Fibroblast of mammary gland (primary cell): ENCODE measurements around the gene DLST.

Source experiments
- DNase-seq: peaks from one replicate; pipeline ENCODE4 v3.0.0-alpha.2; 2010; ENCODE audit warnings: low read depth
- H3K4me3 ChIP-seq: 2 replicates; pipeline ENCODE4 v1.5.1; 2011; ENCODE audit warnings: low read depth, mild to moderate bottlenecking, low read length, moderate library complexity; ENCODE audit not compliant: control insufficient read depth
- TF ChIP-seq, protein P1 (sequence below): conservative IDR thresholded peaks from 2 replicates; pipeline ENCODE4 v1.5.1; 2011; ENCODE audit warnings: low read depth, low read length, inconsistent platforms; ENCODE audit not compliant: control insufficient read depth, insufficient read depth

DLST gene

DNA sequence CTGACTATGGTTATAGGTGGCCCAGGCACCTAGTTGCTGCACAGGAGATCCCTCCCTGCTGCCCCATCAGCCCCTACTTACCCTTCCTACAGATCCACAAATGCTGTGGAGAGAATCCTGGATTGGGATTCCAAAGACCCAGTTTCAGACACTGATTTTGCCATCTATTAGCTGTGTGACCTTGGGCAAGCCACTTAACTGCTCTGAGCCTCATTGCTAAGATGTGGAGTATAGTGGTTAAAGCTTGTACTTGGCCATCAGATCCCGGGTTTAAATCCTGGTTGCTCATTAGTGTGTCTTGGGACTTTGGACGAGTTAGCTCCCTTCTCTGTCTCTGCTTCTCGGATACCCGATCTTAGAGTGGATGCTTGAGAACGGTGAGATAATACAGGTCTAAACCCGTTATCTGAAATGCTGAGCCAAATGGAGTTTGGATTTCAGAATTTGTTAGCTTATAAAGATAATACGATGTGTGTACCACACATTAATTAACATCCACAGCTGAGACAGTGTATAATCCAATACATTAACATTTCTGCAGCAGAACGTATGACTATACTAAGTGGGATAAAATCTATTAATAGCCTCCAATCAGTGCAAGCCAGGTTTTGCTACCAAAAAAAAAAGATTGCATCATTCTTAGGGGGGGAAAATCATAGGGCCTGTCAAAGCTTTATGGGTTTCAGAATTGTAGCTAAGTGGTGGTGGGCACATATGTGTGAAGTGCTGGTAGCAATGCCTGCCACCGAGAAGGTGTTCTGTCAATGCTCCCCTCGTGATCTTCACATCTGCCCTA, 21.8 kb upstream of the DLST start:
- TF ChIP-seq, protein P1, sequence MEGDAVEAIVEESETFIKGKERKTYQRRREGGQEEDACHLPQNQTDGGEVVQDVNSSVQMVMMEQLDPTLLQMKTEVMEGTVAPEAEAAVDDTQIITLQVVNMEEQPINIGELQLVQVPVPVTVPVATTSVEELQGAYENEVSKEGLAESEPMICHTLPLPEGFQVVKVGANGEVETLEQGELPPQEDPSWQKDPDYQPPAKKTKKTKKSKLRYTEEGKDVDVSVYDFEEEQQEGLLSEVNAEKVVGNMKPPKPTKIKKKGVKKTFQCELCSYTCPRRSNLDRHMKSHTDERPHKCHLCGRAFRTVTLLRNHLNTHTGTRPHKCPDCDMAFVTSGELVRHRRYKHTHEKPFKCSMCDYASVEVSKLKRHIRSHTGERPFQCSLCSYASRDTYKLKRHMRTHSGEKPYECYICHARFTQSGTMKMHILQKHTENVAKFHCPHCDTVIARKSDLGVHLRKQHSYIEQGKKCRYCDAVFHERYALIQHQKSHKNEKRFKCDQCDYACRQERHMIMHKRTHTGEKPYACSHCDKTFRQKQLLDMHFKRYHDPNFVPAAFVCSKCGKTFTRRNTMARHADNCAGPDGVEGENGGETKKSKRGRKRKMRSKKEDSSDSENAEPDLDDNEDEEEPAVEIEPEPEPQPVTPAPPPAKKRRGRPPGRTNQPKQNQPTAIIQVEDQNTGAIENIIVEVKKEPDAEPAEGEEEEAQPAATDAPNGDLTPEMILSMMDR = no peak
- H3K4me3 ChIP-seq = no peak overlapping the region
- no peak for DNase-seq

DNA sequence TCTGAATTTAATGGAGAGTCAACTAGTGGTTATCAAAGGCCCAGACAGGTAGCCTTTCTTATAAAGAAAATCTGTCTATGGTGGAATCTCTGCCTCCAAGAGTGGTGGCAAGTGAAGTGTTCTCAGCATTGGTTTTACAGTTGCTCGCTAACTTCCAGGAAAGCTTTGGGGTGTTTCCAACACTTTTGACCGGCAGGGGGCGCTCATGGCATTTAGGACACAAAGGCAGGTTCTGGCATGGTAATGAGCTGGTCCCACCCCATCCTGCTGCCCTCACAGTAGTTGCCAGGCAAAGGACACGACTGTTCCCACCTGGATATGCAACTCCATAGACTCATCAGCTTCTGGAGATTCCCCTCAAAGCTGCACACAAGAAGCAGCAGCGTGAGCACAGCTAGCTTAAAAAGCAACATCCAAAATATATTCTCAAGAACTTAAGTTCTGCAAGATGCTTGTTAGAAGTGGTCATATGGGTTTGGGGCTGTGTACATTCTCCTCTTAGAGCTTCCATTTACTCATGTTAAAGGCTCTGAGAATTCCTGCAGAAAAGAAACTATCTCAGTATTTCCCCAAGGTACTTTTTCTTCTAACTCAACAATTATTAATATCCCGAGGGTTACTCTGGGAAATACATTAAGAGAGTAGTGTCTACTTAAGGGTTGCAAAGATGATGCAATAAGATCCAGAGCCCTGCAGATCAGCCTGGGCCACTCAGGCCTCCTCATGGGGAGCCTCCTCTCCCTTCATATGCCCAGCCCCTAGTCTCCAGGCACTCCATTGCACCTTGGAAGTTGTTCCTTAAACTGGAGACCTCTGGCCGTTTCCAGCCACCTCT, 20.6 kb upstream of the DLST start:
- DNase-seq = peak; percentile 83
- TF ChIP-seq, protein P1 = peak; percentile 86
- H3K4me3 ChIP-seq = no peak overlapping the region

DNA sequence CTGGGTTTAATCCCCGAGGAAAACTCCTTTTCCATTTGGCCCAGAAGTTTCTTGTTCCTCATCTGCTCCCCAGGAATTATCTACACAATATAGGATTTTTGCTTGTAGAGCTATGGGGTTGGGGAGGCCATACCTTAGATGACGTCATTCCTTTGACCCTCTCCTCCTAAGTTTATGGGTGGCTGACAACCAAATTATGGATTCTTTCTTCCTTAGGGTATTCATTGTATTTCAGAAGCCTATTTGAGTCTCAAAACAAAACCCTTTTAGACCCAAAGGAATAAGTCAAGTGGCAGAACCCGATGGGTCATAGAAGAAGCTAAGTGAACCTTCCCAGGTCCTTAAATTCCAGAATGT, 20.0 kb upstream of the DLST start:
- TF ChIP-seq, protein P1 = no peak

DNA sequence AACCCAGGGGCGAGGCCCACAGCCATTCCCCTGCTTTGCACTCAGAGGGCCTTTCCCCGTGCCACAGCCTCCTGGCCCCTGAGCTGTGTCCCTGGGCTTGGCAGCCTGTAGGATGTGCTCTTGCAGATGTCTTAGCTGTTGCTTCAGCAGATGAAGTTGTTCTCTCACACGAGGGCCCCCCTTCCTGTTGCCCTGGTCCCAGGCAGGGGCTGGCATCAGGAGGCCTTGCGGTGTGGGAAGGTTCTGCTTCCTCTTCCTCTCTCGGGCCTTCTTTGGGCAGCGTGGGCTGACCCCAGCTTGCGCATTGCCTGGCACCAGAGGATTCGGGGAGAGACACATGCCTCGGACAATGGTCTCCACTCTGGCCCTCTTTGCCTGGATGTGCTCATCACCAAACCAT, 18.4 kb upstream of the DLST start:
- TF ChIP-seq, protein P1 = no peak
- H3K4me3 ChIP-seq = no peak overlapping the region
- no peak for DNase-seq

More for the DNA sequence above, 20.0 kb upstream of the DLST start:
- no peak for DNase-seq
- no peak overlapping the region for H3K4me3 ChIP-seq

DNA sequence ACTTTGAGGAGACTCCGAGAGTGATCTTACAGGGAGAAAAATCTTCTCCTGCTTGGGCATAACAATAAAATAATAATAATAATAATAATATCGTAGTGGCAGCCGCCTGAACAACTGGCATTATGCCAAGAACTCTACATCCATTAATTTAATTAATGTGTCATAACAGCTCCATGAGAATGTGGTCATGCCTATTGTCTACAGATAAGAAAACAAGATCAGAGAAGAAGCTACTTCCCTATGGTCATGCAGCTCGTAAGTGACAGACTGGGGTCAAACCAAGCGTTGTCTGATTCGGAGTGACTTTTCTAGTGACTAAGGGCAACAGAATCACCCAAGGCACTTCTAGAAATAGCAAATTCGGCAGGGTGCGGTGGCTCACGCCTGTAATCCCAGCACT, 17.5 kb upstream of the DLST start:
- DNase-seq = no peak
- no peak overlapping the region for H3K4me3 ChIP-seq
- TF ChIP-seq, protein P1 = no peak

DNA sequence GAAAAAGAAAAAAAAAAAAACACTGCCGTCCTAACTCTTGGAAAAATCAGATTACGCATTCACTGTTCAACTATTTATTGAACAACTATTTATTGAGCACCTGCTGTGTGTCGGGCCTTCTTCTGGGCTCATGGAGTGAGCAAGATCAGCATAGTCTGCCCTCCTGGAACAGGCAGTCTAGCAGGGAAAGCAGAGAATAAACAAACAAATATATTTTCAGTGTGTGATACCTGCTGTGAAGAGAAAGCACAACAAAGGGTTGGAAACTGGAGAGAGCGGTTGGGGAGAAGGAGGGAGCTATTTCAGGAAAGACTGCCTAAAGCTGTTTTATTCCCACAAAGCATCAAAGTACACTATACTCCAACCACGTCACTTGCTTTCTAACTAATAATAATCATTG, 16.6 kb upstream of the DLST start:
- H3K4me3 ChIP-seq = no peak overlapping the region
- TF ChIP-seq, protein P1 = no peak
- DNase-seq = no peak
